ENCODE data around the gene HLCS. TPM values are rescaled to one million over a fixed set of nuclear protein-coding genes. Genes with fewer than 3 reads are reported as not detected.

Gene HLCS
- total RNA-seq, 3 donors from 2014 or later (not counting 1 experiment from before 2014, with no cell fraction given) = 28.4 to 36.0 (median 33.0) TPM

GRCh38 chr21:36734367-36735200, 231.9 kb downstream of the HLCS start:
- Histone ChIP-seq H3K4me3 (ENCODE audit: low read length) (no peak overlapping the region), H3K4me1 (ENCODE audit: control insufficient read depth, insufficient read depth, low read length) (no peaks in the 10 kb centered on the region), H3K27ac (ENCODE audit: low read length) (no peak overlapping the region), H3K27me3 (ENCODE audit: control insufficient read depth, insufficient read depth, low read length) (no peaks in the 10 kb centered on the region), H3K36me3 (ENCODE audit: control insufficient read depth, insufficient read depth, low read length) (no peaks in the 10 kb centered on the region), H3K9me3 (ENCODE audit: control insufficient read depth, insufficient read depth, low read length) (no peaks in the 10 kb centered on the region)
- H3K27me3 Mint-ChIP-seq (ENCODE audit: low read depth in 2 of 2) = peaks cover 0 to 4% of the 10 kb centered on the region in 2 donors
- no peak overlapping the region for H3K4me3 Mint-ChIP-seq
- WGBS (ENCODE audit: insufficient coverage) = 96% methylated on average over 8 of the region's 9 CpGs
- intact Hi-C loops (cut with micrococcal nuclease) = no loop called here
- H3K27ac Mint-ChIP-seq = no peak overlapping the region
- H3K9me3 Mint-ChIP-seq = no peaks in the 10 kb centered on the region
- TF ChIP-seq CTCF (IDR thresholded peaks at IDR 0.05) = no peak
- H3K4me1 Mint-ChIP-seq = no peaks in the 10 kb centered on the region
- ATAC-seq (no peak), DNase-seq (no peak)
- no peaks in the 10 kb centered on the region for H3K36me3 Mint-ChIP-seq

- no peaks in the 10 kb centered on the region for H3K4me1 Mint-ChIP-seq
- WGBS (ENCODE audit: insufficient coverage) = 83% methylated on average over 6 of the region's 6 CpGs
Measured at GRCh38 chr21:36733857-36734256, 232.6 kb downstream of the HLCS start.

GRCh38 chr21:36732761-36733160, 233.7 kb downstream of the HLCS start:
- Histone ChIP-seq H3K27me3 (ENCODE audit: control insufficient read depth, insufficient read depth, low read length) (no peaks in the 10 kb centered on the region), H3K4me3 (ENCODE audit: low read length) (no peak overlapping the region), H3K27ac (ENCODE audit: low read length) (no peak overlapping the region), H3K4me1 (ENCODE audit: control insufficient read depth, insufficient read depth, low read length) (no peaks in the 10 kb centered on the region), H3K9me3 (ENCODE audit: control insufficient read depth, insufficient read depth, low read length) (no peaks in the 10 kb centered on the region), H3K36me3 (ENCODE audit: control insufficient read depth, insufficient read depth, low read length) (no peaks in the 10 kb centered on the region)
- Mint-ChIP-seq H3K9me3 (no peaks in the 10 kb centered on the region), H3K27ac (no peak overlapping the region), H3K27me3 (ENCODE audit: low read depth in 2 of 2) (peaks cover 0 to 6% of the 10 kb centered on the region in 2 donors), H3K36me3 (no peaks in the 10 kb centered on the region), H3K4me1 (no peaks in the 10 kb centered on the region), H3K4me3 (no peak overlapping the region)
- no peak for TF ChIP-seq CTCF (IDR thresholded peaks at IDR 0.05)
- DNase-seq (no peak), ATAC-seq (no peak)
- WGBS (ENCODE audit: insufficient coverage) = 87% methylated on average over 7 of the region's 7 CpGs
- intact Hi-C loops (cut with micrococcal nuclease) = no loop called here

More at GRCh38 chr21:36733857-36734256, 232.6 kb downstream of the HLCS start:
- H3K36me3 Mint-ChIP-seq = no peaks in the 10 kb centered on the region
- no peak for TF ChIP-seq CTCF (IDR thresholded peaks at IDR 0.05)
- ATAC-seq (no peak), DNase-seq (no peak)
- no peaks in the 10 kb centered on the region for H3K4me1 ChIP-seq (ENCODE audit: control insufficient read depth, insufficient read depth, low read length)
- H3K36me3 ChIP-seq (ENCODE audit: control insufficient read depth, insufficient read depth, low read length) = no peaks in the 10 kb centered on the region
- no peaks in the 10 kb centered on the region for H3K9me3 ChIP-seq (ENCODE audit: control insufficient read depth, insufficient read depth, low read length)
- intact Hi-C loops (cut with micrococcal nuclease) = no loop called here
- no peak overlapping the region for H3K27ac Mint-ChIP-seq
- H3K9me3 Mint-ChIP-seq = no peaks in the 10 kb centered on the region
- no peaks in the 10 kb centered on the region for H3K27me3 ChIP-seq (ENCODE audit: control insufficient read depth, insufficient read depth, low read length)
- H3K4me3 ChIP-seq (ENCODE audit: low read length) = no peak overlapping the region
- H3K27me3 Mint-ChIP-seq (ENCODE audit: low read depth in 2 of 2) = peaks cover 0 to 6% of the 10 kb centered on the region in 2 donors
- H3K27ac ChIP-seq (ENCODE audit: low read length) = no peak overlapping the region
- H3K4me3 Mint-ChIP-seq = no peak overlapping the region
